Nephron progenitor cell (in vitro differentiated cells): ENCODE data around the gene DPP6.

ENCODE experiments used
- DNase-seq: peaks from one replicate; pipeline ENCODE4 v3.0.0; 2021
- H3K27ac Mint-ChIP-seq: 2 replicates; pipeline ENCODE4 v1.8.0; 2021; ENCODE audit warnings: mild to moderate bottlenecking, moderate library complexity, mixed read lengths
- H3K27me3 Mint-ChIP-seq: 2 replicates; pipeline ENCODE4 v1.8.0; 2021; ENCODE audit warnings: mild to moderate bottlenecking, low read depth, mixed read lengths; ENCODE audit not compliant: poor library complexity
- H3K36me3 Mint-ChIP-seq: 2 replicates; pipeline ENCODE4 v1.8.0; 2021; ENCODE audit warnings: low read depth, mixed read lengths
- H3K4me1 Mint-ChIP-seq: 2 replicates; pipeline ENCODE4 v1.8.0; 2021; ENCODE audit warnings: mixed read lengths
- H3K4me3 Mint-ChIP-seq: 2 replicates; pipeline ENCODE4 v1.8.0; 2021; ENCODE audit warnings: mild to moderate bottlenecking, moderate library complexity, mixed read lengths
- H3K9me3 Mint-ChIP-seq: 2 replicates; pipeline ENCODE4 v1.8.0; 2021; ENCODE audit warnings: mild to moderate bottlenecking, moderate library complexity, mixed read lengths
- TF ChIP-seq, protein P1 (sequence below): fragments of 200-600 bp; sonication (generic); IDR thresholded peaks from 2 replicates; pipeline ENCODE4 v1.5.0; 2021; ENCODE audit warnings: antibody characterized with exemption

Gene DPP6

GRCh38 chr7:154840086-154840485 is 787.9 kb downstream of the DPP6 start:
- DNase-seq: no peak
- TF ChIP-seq, protein P1, sequence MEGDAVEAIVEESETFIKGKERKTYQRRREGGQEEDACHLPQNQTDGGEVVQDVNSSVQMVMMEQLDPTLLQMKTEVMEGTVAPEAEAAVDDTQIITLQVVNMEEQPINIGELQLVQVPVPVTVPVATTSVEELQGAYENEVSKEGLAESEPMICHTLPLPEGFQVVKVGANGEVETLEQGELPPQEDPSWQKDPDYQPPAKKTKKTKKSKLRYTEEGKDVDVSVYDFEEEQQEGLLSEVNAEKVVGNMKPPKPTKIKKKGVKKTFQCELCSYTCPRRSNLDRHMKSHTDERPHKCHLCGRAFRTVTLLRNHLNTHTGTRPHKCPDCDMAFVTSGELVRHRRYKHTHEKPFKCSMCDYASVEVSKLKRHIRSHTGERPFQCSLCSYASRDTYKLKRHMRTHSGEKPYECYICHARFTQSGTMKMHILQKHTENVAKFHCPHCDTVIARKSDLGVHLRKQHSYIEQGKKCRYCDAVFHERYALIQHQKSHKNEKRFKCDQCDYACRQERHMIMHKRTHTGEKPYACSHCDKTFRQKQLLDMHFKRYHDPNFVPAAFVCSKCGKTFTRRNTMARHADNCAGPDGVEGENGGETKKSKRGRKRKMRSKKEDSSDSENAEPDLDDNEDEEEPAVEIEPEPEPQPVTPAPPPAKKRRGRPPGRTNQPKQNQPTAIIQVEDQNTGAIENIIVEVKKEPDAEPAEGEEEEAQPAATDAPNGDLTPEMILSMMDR: no peak
- Mint-ChIP-seq H3K36me3 (no peaks in the 10 kb centered on the region), H3K27me3 (peaks cover 5% of the 10 kb centered on the region), H3K4me3 (no peak overlapping the region), H3K4me1 (peaks cover 16% of the 10 kb centered on the region), H3K27ac (no peak overlapping the region), H3K9me3 (no peaks in the 10 kb centered on the region)

DNA sequence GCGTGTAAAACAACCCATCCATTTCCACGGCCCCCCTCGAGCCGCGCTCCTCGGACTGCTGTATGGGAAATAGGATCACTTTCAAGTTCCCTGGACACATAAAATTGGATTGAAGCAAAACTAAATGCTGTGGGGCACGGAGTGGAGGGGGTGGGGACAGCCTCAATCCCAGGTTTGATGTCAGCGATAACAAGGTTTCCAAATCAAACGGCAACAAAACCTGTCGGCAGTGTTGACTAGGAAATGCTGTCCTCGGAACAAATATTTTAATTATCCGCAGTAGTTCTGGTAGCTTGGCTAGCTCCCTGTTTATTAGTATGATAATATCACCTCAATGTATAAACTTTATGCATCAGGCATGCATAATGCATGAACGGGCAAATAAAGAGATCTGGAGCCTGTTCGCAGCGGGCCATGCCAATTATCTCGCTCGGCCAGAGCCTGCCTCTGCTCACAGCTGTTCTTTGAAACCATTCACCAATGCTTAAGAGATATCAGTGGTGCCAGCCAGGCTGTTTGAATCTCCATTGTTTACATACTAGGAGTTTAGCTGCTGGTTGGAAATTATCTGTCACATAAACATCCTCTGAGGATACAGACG is 789.6 kb downstream of the DPP6 start:
- Mint-ChIP-seq H3K4me3 (no peak overlapping the region), H3K9me3 (no peaks in the 10 kb centered on the region), H3K27ac (no peak overlapping the region), H3K36me3 (no peaks in the 10 kb centered on the region), H3K4me1 (peaks cover 12% of the 10 kb centered on the region), H3K27me3 (peaks cover 5% of the 10 kb centered on the region)
- DNase-seq: no peak
- TF ChIP-seq, protein P1: no peak

GRCh38 chr7:154842591-154842990 is 790.4 kb downstream of the DPP6 start:
- Mint-ChIP-seq H3K4me3 (no peak overlapping the region), H3K27ac (no peak overlapping the region), H3K4me1 (peaks cover 12% of the 10 kb centered on the region), H3K9me3 (no peaks in the 10 kb centered on the region), H3K36me3 (no peaks in the 10 kb centered on the region), H3K27me3 (peaks cover 5% of the 10 kb centered on the region)
- TF ChIP-seq, protein P1: no peak
- DNase-seq: no peak

DNA sequence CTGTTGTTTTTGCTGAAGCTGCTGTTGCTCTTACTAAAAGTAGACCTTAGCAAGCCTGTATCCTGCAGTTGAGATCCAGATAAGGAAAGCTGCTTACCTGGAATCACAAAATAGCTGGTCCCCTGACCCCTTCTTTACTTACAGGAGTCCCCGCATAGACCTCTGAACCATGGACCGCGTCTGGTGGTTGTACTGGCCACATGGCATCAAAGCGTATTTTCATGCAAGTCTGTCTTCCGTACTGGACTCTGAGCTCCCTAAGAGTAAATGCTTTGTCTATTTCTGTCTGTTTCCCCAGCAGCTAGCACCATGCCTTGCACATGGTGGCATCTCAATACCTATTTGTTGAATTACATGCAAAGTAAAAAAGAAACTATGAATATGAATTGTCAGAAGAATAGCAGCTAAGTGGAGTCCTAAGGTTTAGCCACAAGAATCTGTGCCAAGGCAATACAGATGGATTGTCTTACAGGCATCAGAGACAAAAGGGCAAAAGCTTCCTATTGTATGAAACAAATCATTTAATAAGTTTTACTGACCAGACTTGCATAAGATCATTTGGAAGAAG is 791.6 kb downstream of the DPP6 start:
- TF ChIP-seq, protein P1: no peak
- DNase-seq: no peak
- no peaks in the 10 kb centered on the region for H3K9me3 Mint-ChIP-seq
- no peak overlapping the region for H3K4me3 Mint-ChIP-seq
- H3K36me3 Mint-ChIP-seq: no peaks in the 10 kb centered on the region
- no peak overlapping the region for H3K27ac Mint-ChIP-seq
- H3K4me1 Mint-ChIP-seq: peaks cover 12% of the 10 kb centered on the region
- peaks cover 5% of the 10 kb centered on the region for H3K27me3 Mint-ChIP-seq

DNA sequence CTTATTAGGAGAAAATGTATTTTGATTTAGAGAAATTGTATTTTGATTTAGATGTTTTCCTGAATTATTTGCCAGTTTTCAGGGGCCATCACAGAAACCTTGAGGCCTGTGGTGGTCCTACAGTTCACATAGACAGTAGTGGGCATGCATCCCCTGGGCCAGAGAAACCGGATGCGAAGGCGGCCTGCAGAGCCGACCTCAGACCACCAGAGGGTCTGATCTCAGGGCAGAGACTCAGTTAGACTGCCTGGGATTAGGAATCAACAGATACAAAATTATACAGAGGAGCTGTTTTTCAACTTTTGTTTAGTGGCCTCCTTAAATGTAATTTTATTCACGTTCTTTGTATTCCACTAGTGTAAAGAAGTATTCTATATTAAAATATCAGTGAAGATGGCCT is 792.3 kb downstream of the DPP6 start:
- H3K4me1 Mint-ChIP-seq: peaks cover 12% of the 10 kb centered on the region
- no peak overlapping the region for H3K4me3 Mint-ChIP-seq
- H3K27me3 Mint-ChIP-seq: peaks cover 5% of the 10 kb centered on the region
- no peaks in the 10 kb centered on the region for H3K36me3 Mint-ChIP-seq
- no peak for DNase-seq
- no peak overlapping the region for H3K27ac Mint-ChIP-seq
- H3K9me3 Mint-ChIP-seq: no peaks in the 10 kb centered on the region
- TF ChIP-seq, protein P1: peak; percentile 33

- no peaks in the 10 kb centered on the region for H3K36me3 Mint-ChIP-seq
- H3K4me1 Mint-ChIP-seq: peaks cover 12% of the 10 kb centered on the region
- peak overlapping the region; percentile 52 for H3K27ac Mint-ChIP-seq
- peaks cover 5% of the 10 kb centered on the region for H3K27me3 Mint-ChIP-seq
- no peak overlapping the region for H3K4me3 Mint-ChIP-seq
- TF ChIP-seq, protein P1: no peak
- no peaks in the 10 kb centered on the region for H3K9me3 Mint-ChIP-seq
- no peak for DNase-seq
These were observed 792.8 kb downstream of the DPP6 start for GRCh38 chr7:154844955-154845354.
